ENCODE results near the gene BLMH.

BLMH gene

DNA sequence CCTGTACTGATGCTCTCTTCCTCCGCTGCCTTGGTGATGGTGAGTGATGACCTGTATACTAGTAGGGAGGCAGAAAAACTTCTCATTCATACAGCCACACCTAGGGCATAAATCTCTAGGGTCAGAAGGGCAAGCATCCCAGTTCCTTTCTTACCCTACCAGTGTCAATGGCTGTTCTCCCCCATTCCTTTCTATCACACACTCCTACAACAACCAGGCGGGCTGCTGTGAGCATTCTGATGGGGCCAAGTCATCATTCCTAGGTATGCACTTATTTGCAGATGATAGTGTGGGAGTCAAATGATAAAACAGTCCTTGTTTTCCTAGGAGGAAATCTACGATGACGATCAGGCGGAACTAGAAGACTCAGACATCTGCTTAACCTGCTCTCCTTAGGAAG lies 42.3 kb downstream of the BLMH start:
- TF ChIP-seq, protein P1, sequence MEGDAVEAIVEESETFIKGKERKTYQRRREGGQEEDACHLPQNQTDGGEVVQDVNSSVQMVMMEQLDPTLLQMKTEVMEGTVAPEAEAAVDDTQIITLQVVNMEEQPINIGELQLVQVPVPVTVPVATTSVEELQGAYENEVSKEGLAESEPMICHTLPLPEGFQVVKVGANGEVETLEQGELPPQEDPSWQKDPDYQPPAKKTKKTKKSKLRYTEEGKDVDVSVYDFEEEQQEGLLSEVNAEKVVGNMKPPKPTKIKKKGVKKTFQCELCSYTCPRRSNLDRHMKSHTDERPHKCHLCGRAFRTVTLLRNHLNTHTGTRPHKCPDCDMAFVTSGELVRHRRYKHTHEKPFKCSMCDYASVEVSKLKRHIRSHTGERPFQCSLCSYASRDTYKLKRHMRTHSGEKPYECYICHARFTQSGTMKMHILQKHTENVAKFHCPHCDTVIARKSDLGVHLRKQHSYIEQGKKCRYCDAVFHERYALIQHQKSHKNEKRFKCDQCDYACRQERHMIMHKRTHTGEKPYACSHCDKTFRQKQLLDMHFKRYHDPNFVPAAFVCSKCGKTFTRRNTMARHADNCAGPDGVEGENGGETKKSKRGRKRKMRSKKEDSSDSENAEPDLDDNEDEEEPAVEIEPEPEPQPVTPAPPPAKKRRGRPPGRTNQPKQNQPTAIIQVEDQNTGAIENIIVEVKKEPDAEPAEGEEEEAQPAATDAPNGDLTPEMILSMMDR (IDR thresholded peaks at IDR 0.05), result no peak
- Histone ChIP-seq H3K27me3 (no peaks in the 10 kb centered on the region), H3K27ac (no peak overlapping the region), H3K36me3 (peaks cover 41 to 56% (median 42%) of the 10 kb centered on the region in 3 donors), H3K4me1 (no peaks in the 10 kb centered on the region), H3K9me3 (no peaks in the 10 kb centered on the region), H3K4me3 (no peak overlapping the region)
- intact Hi-C loops (cut with DNase I; ENCODE audit: low total_unique reads), result no loop called here
- DNase-seq, result no peak

DNA sequence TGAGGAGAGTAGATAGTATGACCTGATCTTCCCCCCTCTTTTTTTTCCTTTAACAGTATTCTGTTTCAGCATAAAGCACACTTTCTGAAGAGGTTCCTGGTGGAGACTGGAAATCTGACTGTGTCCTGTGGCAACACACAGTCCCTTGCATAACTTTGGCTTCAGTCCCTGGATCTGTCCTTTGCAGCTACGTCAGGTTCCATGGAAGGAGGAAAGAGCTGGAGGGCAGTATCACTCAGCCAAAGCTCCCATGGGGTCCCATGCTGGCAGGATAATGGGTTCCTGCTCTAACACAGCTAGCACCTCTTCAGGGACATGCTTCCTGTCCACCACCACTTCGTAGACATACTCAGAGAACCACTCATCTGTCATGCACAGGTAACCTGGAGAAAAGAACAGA lies 43.0 kb downstream of the BLMH start:
- TF ChIP-seq, protein P1 (IDR thresholded peaks at IDR 0.05), result no peak
- Histone ChIP-seq H3K36me3 (peaks cover 41 to 56% (median 42%) of the 10 kb centered on the region in 3 donors), H3K4me3 (no peak overlapping the region), H3K27ac (no peak overlapping the region), H3K9me3 (no peaks in the 10 kb centered on the region), H3K27me3 (no peaks in the 10 kb centered on the region), H3K4me1 (no peaks in the 10 kb centered on the region)
- intact Hi-C loops (cut with DNase I; ENCODE audit: low total_unique reads), result no loop called here
- DNase-seq, result peak in 1 of 2 donors; percentile 33

DNA sequence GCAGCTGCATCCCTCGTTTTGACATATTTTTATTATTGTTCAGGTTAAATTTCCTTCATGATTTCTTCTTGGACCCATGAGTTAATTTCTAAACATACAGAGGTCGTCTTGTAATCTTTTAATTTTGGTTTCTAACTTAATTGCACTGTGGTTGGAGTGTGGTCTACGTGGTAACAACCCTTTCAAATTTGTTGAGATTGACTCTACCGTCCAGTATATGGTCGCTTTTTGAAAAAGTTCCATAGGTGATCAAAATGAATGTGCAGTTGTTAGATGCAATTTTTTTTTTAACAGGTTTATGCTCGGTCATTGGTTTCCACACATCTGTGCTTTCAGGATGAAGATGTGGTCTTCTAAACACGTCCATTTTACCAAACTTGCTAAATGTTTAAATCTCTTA lies 45.3 kb downstream of the BLMH start:
- no peak overlapping the region for H3K4me3 ChIP-seq
- no peaks in the 10 kb centered on the region for H3K9me3 ChIP-seq
- no peaks in the 10 kb centered on the region for H3K27me3 ChIP-seq
- H3K4me1 ChIP-seq, result no peaks in the 10 kb centered on the region
- intact Hi-C loops (cut with DNase I; ENCODE audit: low total_unique reads), result no loop called here
- TF ChIP-seq, protein P1 (IDR thresholded peaks at IDR 0.05), result no peak
- DNase-seq, result no peak
- peaks cover 28 to 39% (median 34%) of the 10 kb centered on the region in 3 donors for H3K36me3 ChIP-seq
- H3K27ac ChIP-seq, result no peak overlapping the region

DNA sequence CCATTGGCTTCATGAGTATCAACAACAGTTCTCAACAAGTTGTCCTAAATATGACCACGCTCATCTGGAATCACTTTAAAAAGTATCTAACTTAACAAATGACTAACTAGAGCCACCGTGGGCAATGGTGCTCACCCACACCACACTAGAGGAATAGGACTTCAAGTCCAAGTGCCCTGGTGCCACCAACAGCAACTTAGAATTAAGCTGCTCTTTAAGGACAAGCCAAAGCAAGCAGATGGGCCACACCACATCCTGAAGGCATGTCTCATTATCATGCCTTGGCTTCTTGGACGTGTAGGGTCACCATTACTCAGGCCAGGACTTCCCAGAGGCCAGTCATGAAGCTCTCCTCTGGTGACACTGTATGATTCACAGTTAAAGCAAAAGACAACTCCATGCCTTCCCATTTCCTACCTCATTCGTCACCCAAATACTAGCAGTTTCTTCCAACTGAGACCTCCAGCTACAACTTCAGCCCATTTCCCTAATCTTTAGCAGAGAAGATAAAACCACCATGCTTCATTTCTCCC lies 46.8 kb downstream of the BLMH start:
- intact Hi-C loops (cut with DNase I; ENCODE audit: low total_unique reads), result no loop called here
- peaks cover 24 to 32% (median 29%) of the 10 kb centered on the region in 3 donors for H3K36me3 ChIP-seq
- TF ChIP-seq, protein P1 (IDR thresholded peaks at IDR 0.05), result no peak
- H3K4me3 ChIP-seq, result no peak overlapping the region
- no peaks in the 10 kb centered on the region for H3K9me3 ChIP-seq
- no peaks in the 10 kb centered on the region for H3K4me1 ChIP-seq
- H3K27me3 ChIP-seq, result peaks cover 0 to 13% of the 10 kb centered on the region in 2 donors
- no peak for DNase-seq
- no peak overlapping the region for H3K27ac ChIP-seq

DNA sequence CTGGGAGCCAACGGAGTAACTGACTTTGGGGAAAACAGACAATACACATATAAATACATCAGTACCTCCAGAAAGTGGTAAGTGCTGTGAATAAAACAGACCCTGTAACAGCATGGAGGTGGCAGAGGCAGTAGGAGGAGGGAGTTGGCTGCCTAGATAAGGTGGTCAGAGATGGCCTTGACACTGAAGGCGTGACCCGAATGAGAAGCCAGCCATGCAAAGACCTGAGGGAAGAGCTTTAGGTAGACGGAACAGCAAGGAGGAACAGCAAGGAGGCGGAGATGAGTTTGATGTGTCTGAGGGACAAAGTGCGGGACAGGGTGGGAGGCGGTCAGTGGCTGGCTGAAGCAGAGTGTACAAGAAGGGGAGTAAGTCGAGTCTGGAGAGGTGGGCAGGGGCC lies 48.2 kb downstream of the BLMH start:
- peaks cover 0 to 26% of the 10 kb centered on the region in 2 donors for H3K27me3 ChIP-seq
- TF ChIP-seq, protein P1 (IDR thresholded peaks at IDR 0.05), result no peak
- H3K4me3 ChIP-seq, result no peak overlapping the region
- H3K9me3 ChIP-seq, result no peaks in the 10 kb centered on the region
- H3K27ac ChIP-seq, result no peak overlapping the region
- H3K4me1 ChIP-seq, result no peaks in the 10 kb centered on the region
- no peak for DNase-seq
- peaks cover 11 to 18% (median 15%) of the 10 kb centered on the region in 3 donors for H3K36me3 ChIP-seq
- intact Hi-C loops (cut with DNase I; ENCODE audit: low total_unique reads), result no loop called here

DNA sequence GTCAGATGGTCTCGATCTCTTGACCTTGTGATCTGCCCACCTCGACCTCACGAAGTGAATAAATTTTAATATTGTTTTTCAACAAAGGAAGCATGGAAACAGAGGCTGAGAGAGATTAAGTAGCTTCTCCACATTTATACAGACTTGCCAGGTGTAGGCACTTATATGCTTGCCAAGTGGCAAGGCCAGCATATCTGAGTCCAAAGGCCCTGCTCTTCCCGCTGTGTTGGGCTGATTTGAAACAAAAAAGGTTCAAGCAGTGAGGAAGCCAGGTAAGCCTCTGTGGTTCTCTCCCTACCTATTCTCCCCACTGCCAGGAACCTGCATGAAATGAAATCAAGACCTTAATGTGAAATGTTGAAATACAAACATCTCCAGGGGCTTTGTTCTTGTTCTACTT lies 48.7 kb downstream of the BLMH start:
- no peak overlapping the region for H3K27ac ChIP-seq
- TF ChIP-seq, protein P1 (IDR thresholded peaks at IDR 0.05), result no peak
- H3K4me3 ChIP-seq, result no peak overlapping the region
- H3K4me1 ChIP-seq, result peaks cover 0 to 2% (median under 1%) of the 10 kb centered on the region in 4 donors
- H3K36me3 ChIP-seq, result peaks cover 5 to 13% (median 10%) of the 10 kb centered on the region in 3 donors
- H3K9me3 ChIP-seq, result no peaks in the 10 kb centered on the region
- intact Hi-C loops (cut with DNase I; ENCODE audit: low total_unique reads), result no loop called here
- H3K27me3 ChIP-seq, result peaks cover 0 to 32% of the 10 kb centered on the region in 2 donors
- no peak for DNase-seq

Measured in tibial artery (tissue), 4 donors.